ENCODE measurements around the gene MYO1D.

GRCh38 chr17:32861981-32862380 lies 14.9 kb downstream of the MYO1D start:
- TF ChIP-seq NFRKB (IDR thresholded peaks at IDR 0.05) (no peak), TARDBP (IDR thresholded peaks at IDR 0.05) (no peak), LEF1 (IDR thresholded peaks at IDR 0.05; ENCODE audit: borderline replicate concordance) (no peak), PKNOX1 (IDR thresholded peaks at IDR 0.05) (no peak), SP1 (IDR thresholded peaks at IDR 0.05) (no peak), ELF4 (IDR thresholded peaks at IDR 0.05) (no peak), FOXK2 (IDR thresholded peaks at IDR 0.05) (no peak), ARNT (IDR thresholded peaks at IDR 0.05) (no peak), HDGF (IDR thresholded peaks at IDR 0.05; ENCODE audit: borderline replicate concordance) (no peak), CTBP1 (IDR thresholded peaks at IDR 0.05; ENCODE audit: borderline replicate concordance) (no peak)
